Motor neuron (in vitro differentiated cells): ENCODE results near the gene ICAM4. TPM values are rescaled to one million over a fixed set of nuclear protein-coding genes. Genes with fewer than 3 reads are reported as not detected.
"Not testable (repeated sequence)": the region's sequence is repeated elsewhere in the genome, so short reads cannot be mapped to it uniquely, and the experiment has no call there.

ENCODE experiments used
- ATAC-seq, 8 experiments: fragments of 200-7000 bp; cut with Tn5 transposase; replicated peaks in 6 of 8; 2 replicates each; pipeline ENCODE4 v1.8.0; 2021; ENCODE audit warnings: mild to moderate bottlenecking in 8 of 8, moderate library complexity in 8 of 8
- H3K27ac ChIP-seq, 2 donors: fragments of 250-450 bp; sonication (Bioruptor Pico); 2 replicates each; pipeline ENCODE4 v1.9.0; 2021; ENCODE audit warnings: antibody characterized with exemption in 2 of 2, mild to moderate bottlenecking in 2 of 2, moderate library complexity in 1 of 2
- H3K4me1 ChIP-seq, 2 donors: fragments of 250-450 bp; sonication (Bioruptor Pico); replicated peaks in 1 of 2; 2 replicates each; pipeline ENCODE4 v1.6.1; 2021; ENCODE audit warnings: antibody characterized with exemption in 2 of 2, mild to moderate bottlenecking in 2 of 2, moderate library complexity in 1 of 2
- H3K4me3 ChIP-seq, 5 donors: fragments of 250-450 bp; sonication (Bioruptor Pico); 2 replicates each; pipeline ENCODE4 v1.9.0; 2021; ENCODE audit warnings: antibody characterized with exemption in 5 of 5, mild to moderate bottlenecking in 5 of 5, moderate library complexity in 4 of 5
- WGBS, 10 experiments: fragments of 450-650 bp; shearing (Covaris generic); methylation state at CpG; one replicate each; pipeline ENCODE4 v1.0.0; 2022; 5-methylcytosine and 5-hydroxymethylcytosine counted together
- in situ Hi-C, 9 experiments: fragments of 400-800 bp; cut with MboI; loops; one replicate each; pipeline ENCODE4 v1.15.0; 2021; ENCODE audit warnings: low sequenced_read_pairs in 9 of 9, low pct_unique_long_range_greater_than_20kb in 2 of 9; ENCODE audit not compliant: unreplicated experiment in 9 of 9
- total RNA-seq, 8 experiments: library from RNA; unstranded; fragments of 300-600 nt; gene quantifications; 2 replicates each; pipeline versions ENCODE4 v1.2.3 to v1.2.4, GENCODE V29; 2022

Gene ICAM4
- total RNA-seq, 8 experiments from 2014 or later = 0.14 TPM; not detected in 7

GRCh38 chr19:10270616-10271394, 15.9 kb upstream of the ICAM4 start, which contains the start of gene ICAM1:
Gene ICAM1, plus strand, starts transcription at chr19:10271120. Its CDS starts 40 bp downstream, at chr19:10271160.
- peak within 1 kb of the TSS in 1 of 2 donors; percentile 5 for H3K27ac ChIP-seq
- peak; percentile 39 to 77 (median 64) for ATAC-seq
- peak within 1 kb of the TSS in 3 of 5 donors; percentile 14 to 32 (median 20) for H3K4me3 ChIP-seq
- in situ Hi-C loops = loop anchor here in 5 of 9 experiments (5.0 to 25.0 kb wide), 4 partner anchors 114 to 334 kb away; partner anchors contain the start of genes TYK2 (in 3 of the 5) and OLFM2 (in 1 of the 5)
- peaks cover 0 to 3% of the 10 kb centered on the region in 2 donors for H3K4me1 ChIP-seq
- 0 to 8% (median 0%) methylated on average over 3 to 9 of the region's 51 CpGs; no CpG with 5 or more reads in 5 of the 10 experiments for WGBS, 10 experiments

- no peak overlapping the region for H3K27ac ChIP-seq
- peak overlapping the region in 1 of 5 donors; percentile 32 for H3K4me3 ChIP-seq
- in situ Hi-C loops = loop anchor here in 5 of 9 experiments (5.0 to 25.0 kb wide), 4 partner anchors 113 to 334 kb away; partner anchors contain the start of genes TYK2 (in 3 of the 5) and OLFM2 (in 1 of the 5)
- WGBS, 10 experiments = 19 to 74% (median 47%) methylated on average over 2 to 3 of the region's 12 CpGs; no CpG with 5 or more reads in 7 of the 10 experiments
- H3K4me1 ChIP-seq = peaks cover 0 to 3% of the 10 kb centered on the region in 2 donors
- ATAC-seq = peak in 2 of 8 experiments; percentile 1 to 4
These were observed 15.1 kb upstream of the ICAM4 start for GRCh38 chr19:10271543-10272086.

- Histone ChIP-seq H3K4me1 (peaks cover 0 to 2% of the 10 kb centered on the region in 2 donors), H3K4me3 (no peak overlapping the region), H3K27ac (no peak overlapping the region)
- ATAC-seq = no peak
- 55 to 100% (median 86%) methylated on average over 1 to 9 of the region's 10 CpGs; no CpG with 5 or more reads in 3 of the 10 experiments for WGBS, 10 experiments
- in situ Hi-C loops = loop anchor here in 5 of 9 experiments (5.0 to 25.0 kb wide), 4 partner anchors 110 to 337 kb away; partner anchors contain the start of genes TYK2 (in 3 of the 5) and OLFM2 (in 1 of the 5)
These were observed 12.2 kb upstream of the ICAM4 start for GRCh38 chr19:10274589-10274988.

GRCh38 chr19:10277795-10278589, 8.8 kb upstream of the ICAM4 start:
- in situ Hi-C loops = loop anchor here in 2 of 9 experiments (10.0 kb wide), 1 partner anchor 107 kb away; the partner anchor contains the start of gene TYK2 (in 2 of the 2)
- Histone ChIP-seq H3K4me3 (no peak overlapping the region), H3K27ac (no peak overlapping the region), H3K4me1 (no peaks in the 10 kb centered on the region)
- WGBS, 10 experiments = 50 to 94% (median 81%) methylated on average over 1 to 9 of the region's 9 CpGs
- no peak for ATAC-seq

- Histone ChIP-seq H3K27ac (no peak overlapping the region), H3K4me3 (no peak overlapping the region), H3K4me1 (no peaks in the 10 kb centered on the region)
- ATAC-seq = no peak
- WGBS, 10 experiments = 83 to 100% (median 100%) methylated on average over 1 of the region's 1 CpG; no CpG with 5 or more reads in 7 of the 10 experiments
- in situ Hi-C loops = loop anchor here in 2 of 9 experiments (10.0 kb wide), 1 partner anchor 106 kb away; the partner anchor contains the start of gene TYK2 (in 2 of the 2)
These were observed 7.8 kb upstream of the ICAM4 start for GRCh38 chr19:10278935-10279334.

- WGBS, 10 experiments = 30 to 84% (median 80%) methylated on average over 1 to 4 of the region's 5 CpGs; no CpG with 5 or more reads in 5 of the 10 experiments
- Histone ChIP-seq H3K4me1 (no peaks in the 10 kb centered on the region), H3K4me3 (no peak overlapping the region), H3K27ac (no peak overlapping the region)
- no peak for ATAC-seq
- in situ Hi-C loops = loop anchor here in 2 of 9 experiments (10.0 kb wide), 1 partner anchor 105 kb away; the partner anchor contains the start of gene TYK2 (in 2 of the 2)
These were observed 6.9 kb upstream of the ICAM4 start for GRCh38 chr19:10279737-10280442.

GRCh38 chr19:10282043-10282442, 4.7 kb upstream of the ICAM4 start:
- not testable (repeated sequence) for ATAC-seq
- whole genome bisulfite sequencing, 10 experiments = 75 to 100% (median 87%) methylated on average over 1 to 5 of the region's 5 CpGs; no CpG with 5 or more reads in 5 of the 10 experiments

GRCh38 chr19:10283301-10284064, 3.3 kb upstream of the ICAM4 start:
- H3K4me3 ChIP-seq = no peak overlapping the region
- in situ Hi-C loops = no loop called here
- no peak overlapping the region for H3K27ac ChIP-seq
- 60 to 100% (median 73%) methylated on average over 1 to 10 of the region's 23 CpGs; no CpG with 5 or more reads in 5 of the 10 experiments for WGBS, 10 experiments
- no peak for ATAC-seq
- peaks cover 0 to 1% of the 10 kb centered on the region in 2 donors for H3K4me1 ChIP-seq

More at GRCh38 chr19:10282043-10282442, 4.7 kb upstream of the ICAM4 start:
- H3K27ac ChIP-seq, in situ Hi-C loops, H3K4me3 ChIP-seq, H3K4me1 ChIP-seq: not testable (repeated sequence)

GRCh38 chr19:10284065-10284959, 2.4 kb upstream of the ICAM4 start:
- peaks cover 0 to 6% of the 10 kb centered on the region in 2 donors for H3K4me1 ChIP-seq
- no peak for ATAC-seq
- no peak overlapping the region for H3K27ac ChIP-seq
- in situ Hi-C loops = no loop called here
- no peak overlapping the region for H3K4me3 ChIP-seq
- WGBS, 10 experiments = 79 to 83% methylated on average over 5 to 6 of the region's 34 CpGs; no CpG with 5 or more reads in 8 of the 10 experiments

GRCh38 chr19:10284960-10285278, 1.8 kb upstream of the ICAM4 start:
- no peak overlapping the region for H3K27ac ChIP-seq
- in situ Hi-C loops = no loop called here
- no peak overlapping the region for H3K4me3 ChIP-seq
- 94 to 100% (median 100%) methylated on average over 1 to 7 of the region's 13 CpGs; no CpG with 5 or more reads in 5 of the 10 experiments for whole genome bisulfite sequencing, 10 experiments
- ATAC-seq = no peak
- peaks cover 0 to 6% of the 10 kb centered on the region in 2 donors for H3K4me1 ChIP-seq
